ENCODE data around the gene CD226. TPM values are rescaled to one million over a fixed set of nuclear protein-coding genes. Genes with fewer than 3 reads are reported as not detected.
A peak's percentile ranks its signal among the peaks of the same experiment; 100 is the strongest.

CD226 gene
- total RNA-seq, 1 experiment from 2014 or later = 3.4 TPM

GRCh38 chr18:69878213-69878933 is 69.3 kb downstream of the CD226 start:
- DNase-seq (ENCODE audit: unreplicated experiment) = no peak
- intact Hi-C loops (cut with micrococcal nuclease) = no loop called here
- ChIA-PET POLR2A (no interaction called here), CTCF (no interaction called here)
- Mint-ChIP-seq H3K4me3 (ENCODE audit: unreplicated experiment) (no peak overlapping the region), H3K9me3 (ENCODE audit: unreplicated experiment) (peaks cover 10% of the 10 kb centered on the region), H3K27me3 (ENCODE audit: insufficient read depth, unreplicated experiment) (no peaks in the 10 kb centered on the region), H3K36me3 (ENCODE audit: insufficient read depth, unreplicated experiment) (no peaks in the 10 kb centered on the region), H3K27ac (ENCODE audit: low read depth, unreplicated experiment) (no peak overlapping the region), H3K4me1 (ENCODE audit: insufficient read depth, unreplicated experiment) (peaks cover 6% of the 10 kb centered on the region)
- TF ChIP-seq CTCF (IDR thresholded peaks at IDR 0.05; ENCODE audit: unreplicated experiment) = no peak
- BruUV-seq (replicated peaks) = no TSS peak

GRCh38 chr18:69876490-69876889 is 71.2 kb downstream of the CD226 start:
- Mint-ChIP-seq H3K36me3 (ENCODE audit: insufficient read depth, unreplicated experiment) (no peaks in the 10 kb centered on the region), H3K4me3 (ENCODE audit: unreplicated experiment) (no peak overlapping the region), H3K27me3 (ENCODE audit: insufficient read depth, unreplicated experiment) (no peaks in the 10 kb centered on the region), H3K4me1 (ENCODE audit: insufficient read depth, unreplicated experiment) (peaks cover 6% of the 10 kb centered on the region), H3K9me3 (ENCODE audit: unreplicated experiment) (peaks cover 10% of the 10 kb centered on the region), H3K27ac (ENCODE audit: low read depth, unreplicated experiment) (no peak overlapping the region)
- ChIA-PET CTCF (no interaction called here), POLR2A (no interaction called here)
- TF ChIP-seq CTCF (IDR thresholded peaks at IDR 0.05; ENCODE audit: unreplicated experiment) = no peak
- intact Hi-C loops (cut with micrococcal nuclease) = no loop called here
- no TSS peak for BruUV-seq (replicated peaks)
- no peak for DNase-seq (ENCODE audit: unreplicated experiment)

- H3K36me3 Mint-ChIP-seq (ENCODE audit: insufficient read depth, unreplicated experiment) = no peaks in the 10 kb centered on the region
- H3K27me3 Mint-ChIP-seq (ENCODE audit: insufficient read depth, unreplicated experiment) = no peaks in the 10 kb centered on the region
- CTCF ChIA-PET = interaction anchor here (0.7 to 1.0 kb wide), 2 partner anchors 116 to 212 kb away, joined by 3 read pairs; no protein-coding TSS in a partner anchor
- DNase-seq (ENCODE audit: unreplicated experiment) = peak; percentile 1
- no peak overlapping the region for H3K27ac Mint-ChIP-seq (ENCODE audit: low read depth, unreplicated experiment)
- peaks cover 6% of the 10 kb centered on the region for H3K4me1 Mint-ChIP-seq (ENCODE audit: insufficient read depth, unreplicated experiment)
- no peak overlapping the region for H3K4me3 Mint-ChIP-seq (ENCODE audit: unreplicated experiment)
- intact Hi-C loops (cut with micrococcal nuclease) = no loop called here
- no peak for TF ChIP-seq CTCF (IDR thresholded peaks at IDR 0.05; ENCODE audit: unreplicated experiment)
- POLR2A ChIA-PET = no interaction called here
- H3K9me3 Mint-ChIP-seq (ENCODE audit: unreplicated experiment) = no peaks in the 10 kb centered on the region
- no TSS peak for BruUV-seq (replicated peaks)
Observed at GRCh38 chr18:69874058-69874457, 73.6 kb downstream of the CD226 start.

GRCh38 chr18:69872661-69873060 is 75.0 kb downstream of the CD226 start:
- POLR2A ChIA-PET = interaction anchor here (0.6 kb wide), 1 partner anchor 735 kb away, joined by 3 read pairs; no protein-coding TSS in a partner anchor

More at GRCh38 chr18:69872661-69873060, 75.0 kb downstream of the CD226 start:
- TF ChIP-seq CTCF (IDR thresholded peaks at IDR 0.05; ENCODE audit: unreplicated experiment) = no peak
- Mint-ChIP-seq H3K4me3 (ENCODE audit: unreplicated experiment) (no peak overlapping the region), H3K36me3 (ENCODE audit: insufficient read depth, unreplicated experiment) (no peaks in the 10 kb centered on the region), H3K27me3 (ENCODE audit: insufficient read depth, unreplicated experiment) (no peaks in the 10 kb centered on the region), H3K27ac (ENCODE audit: low read depth, unreplicated experiment) (peak overlapping the region; percentile 61), H3K9me3 (ENCODE audit: unreplicated experiment) (no peaks in the 10 kb centered on the region), H3K4me1 (ENCODE audit: insufficient read depth, unreplicated experiment) (peaks cover 6% of the 10 kb centered on the region)
- CTCF ChIA-PET = interaction anchor here (0.6 to 0.9 kb wide), 4 partner anchors 46 to 189 kb away, joined by 3 to 5 read pairs (median 4); no protein-coding TSS in a partner anchor
- intact Hi-C loops (cut with micrococcal nuclease) = no loop called here
- BruUV-seq (replicated peaks) = no TSS peak
- no peak for DNase-seq (ENCODE audit: unreplicated experiment)
